Measurements from ENCODE around the gene RARG.

RARG gene

DNA sequence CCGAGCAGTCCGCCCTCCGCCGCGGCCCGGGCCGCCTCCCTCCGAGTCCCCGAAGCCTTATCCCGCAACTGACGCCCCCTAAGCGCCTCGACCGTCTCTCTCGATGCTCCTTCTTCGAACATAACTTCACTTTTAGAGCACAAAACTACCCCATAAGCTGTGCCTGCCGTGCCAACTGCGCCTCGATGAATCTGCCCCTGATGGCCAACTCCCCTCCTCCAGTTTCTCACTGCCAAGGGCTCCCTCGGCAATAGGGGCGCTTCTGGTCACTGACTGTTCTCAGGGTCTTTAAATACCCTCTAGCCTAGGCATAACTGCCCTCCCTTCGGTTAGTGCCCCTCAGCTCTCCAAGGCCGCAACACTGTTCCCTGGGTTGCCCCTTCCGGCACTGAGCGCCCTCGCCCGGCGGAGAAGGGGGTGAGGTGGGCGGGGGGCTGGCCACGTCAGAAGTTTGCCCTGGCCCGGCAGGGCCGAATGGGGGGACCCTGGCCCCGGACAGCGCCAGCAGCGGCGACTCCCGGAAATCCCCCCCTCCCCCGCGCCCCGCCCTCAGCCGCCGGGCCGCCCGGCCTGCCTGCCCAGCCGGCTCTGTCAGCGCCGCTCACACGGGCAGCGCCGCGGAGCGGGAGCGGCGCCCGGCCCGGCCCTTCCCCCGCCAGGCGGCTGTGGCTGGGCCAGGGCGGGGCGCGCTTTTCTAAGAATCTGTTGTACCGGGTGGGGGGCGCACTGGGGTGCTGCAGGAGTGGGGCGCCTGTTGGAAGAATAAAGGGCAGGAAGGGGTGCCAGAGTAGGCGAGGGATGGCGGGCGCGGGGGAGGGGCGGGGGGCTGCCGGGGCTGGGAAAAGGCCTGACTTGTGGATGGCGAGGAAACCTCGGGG is 10.6 kb downstream of the RARG start (continued):
- TF ChIP-seq, protein P1, sequence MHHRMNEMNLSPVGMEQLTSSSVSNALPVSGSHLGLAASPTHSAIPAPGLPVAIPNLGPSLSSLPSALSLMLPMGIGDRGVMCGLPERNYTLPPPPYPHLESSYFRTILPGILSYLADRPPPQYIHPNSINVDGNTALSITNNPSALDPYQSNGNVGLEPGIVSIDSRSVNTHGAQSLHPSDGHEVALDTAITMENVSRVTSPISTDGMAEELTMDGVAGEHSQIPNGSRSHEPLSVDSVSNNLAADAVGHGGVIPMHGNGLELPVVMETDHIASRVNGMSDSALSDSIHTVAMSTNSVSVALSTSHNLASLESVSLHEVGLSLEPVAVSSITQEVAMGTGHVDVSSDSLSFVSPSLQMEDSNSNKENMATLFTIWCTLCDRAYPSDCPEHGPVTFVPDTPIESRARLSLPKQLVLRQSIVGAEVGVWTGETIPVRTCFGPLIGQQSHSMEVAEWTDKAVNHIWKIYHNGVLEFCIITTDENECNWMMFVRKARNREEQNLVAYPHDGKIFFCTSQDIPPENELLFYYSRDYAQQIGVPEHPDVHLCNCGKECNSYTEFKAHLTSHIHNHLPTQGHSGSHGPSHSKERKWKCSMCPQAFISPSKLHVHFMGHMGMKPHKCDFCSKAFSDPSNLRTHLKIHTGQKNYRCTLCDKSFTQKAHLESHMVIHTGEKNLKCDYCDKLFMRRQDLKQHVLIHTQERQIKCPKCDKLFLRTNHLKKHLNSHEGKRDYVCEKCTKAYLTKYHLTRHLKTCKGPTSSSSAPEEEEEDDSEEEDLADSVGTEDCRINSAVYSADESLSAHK (tag by site-specific recombination; IDR thresholded peaks at IDR 0.05), result 0 out of 2 replicates have a peak, but pooled peaks have one; percentile 7
- TF ChIP-seq ZFHX2 (tag by site-specific recombination; conservative IDR thresholded peaks at IDR 0.05) (no peak; the same call in 1 of the 2 replicates), ZXDB (tag by site-specific recombination; IDR thresholded peaks at IDR 0.05) (peak; percentile 79; the same call in 1 of the 2 replicates), GLI4 (tag by site-specific recombination; IDR thresholded peaks at IDR 0.05) (0 out of 2 replicates have a peak, but pooled peaks have one; percentile 27), ZNF549 (tag by site-specific recombination; IDR thresholded peaks at IDR 0.05) (no peak), ZNF433 (tag by site-specific recombination; IDR thresholded peaks at IDR 0.05; ENCODE audit: low read depth) (no peak), ZNF664 (tag by site-specific recombination; IDR thresholded peaks at IDR 0.05) (no peak), ZEB2 (tag by site-specific recombination; IDR thresholded peaks at IDR 0.05) (0 out of 2 replicates have a peak, but pooled peaks have one; percentile 32), SP7 (tag by site-specific recombination; IDR thresholded peaks at IDR 0.05) (peak; percentile 69), ZBTB10 (tag by site-specific recombination; IDR thresholded peaks at IDR 0.05) (peak; percentile 85), KLF10 (tag by site-specific recombination; IDR thresholded peaks at IDR 0.05) (0 out of 2 replicates have a peak, but pooled peaks have one; percentile 35), KLF1 (tag by site-specific recombination; IDR thresholded peaks at IDR 0.05) (no peak; the same call in 1 of the 2 replicates), ZNF175 (tag by site-specific recombination; IDR thresholded peaks at IDR 0.05) (no peak), SETDB1 (IDR thresholded peaks at IDR 0.05; ENCODE audit: insufficient read length, low read length) (no peak), ZBTB20 (tag by site-specific recombination; IDR thresholded peaks at IDR 0.05) (peak; percentile 99), ZNF660 (tag by site-specific recombination; IDR thresholded peaks at IDR 0.05) (0 out of 2 replicates have a peak, but pooled peaks have one; percentile 24), ZNF623 (tag by site-specific recombination; IDR thresholded peaks at IDR 0.05) (no peak), ZNF621 (tag by site-specific recombination; IDR thresholded peaks at IDR 0.05) (no peak), ZNF707 (tag by site-specific recombination; IDR thresholded peaks at IDR 0.05) (no peak), EGR2 (tag by site-specific recombination; IDR thresholded peaks at IDR 0.05; ENCODE audit: low read depth) (0 out of 2 replicates have a peak, but pooled peaks have one; percentile 5), ZNF23 (tag by site-specific recombination; IDR thresholded peaks at IDR 0.05; ENCODE audit: borderline replicate concordance) (no peak), SALL2 (tag by site-specific recombination; IDR thresholded peaks at IDR 0.05; ENCODE audit: borderline replicate concordance) (no peak), ZNF341 (tag by site-specific recombination; IDR thresholded peaks at IDR 0.05; ENCODE audit: low read depth) (peak; percentile 95), MYNN (tag by site-specific recombination; IDR thresholded peaks at IDR 0.05; ENCODE audit: borderline replicate concordance) (no peak)
- TF ChIP-seq, protein P2, sequence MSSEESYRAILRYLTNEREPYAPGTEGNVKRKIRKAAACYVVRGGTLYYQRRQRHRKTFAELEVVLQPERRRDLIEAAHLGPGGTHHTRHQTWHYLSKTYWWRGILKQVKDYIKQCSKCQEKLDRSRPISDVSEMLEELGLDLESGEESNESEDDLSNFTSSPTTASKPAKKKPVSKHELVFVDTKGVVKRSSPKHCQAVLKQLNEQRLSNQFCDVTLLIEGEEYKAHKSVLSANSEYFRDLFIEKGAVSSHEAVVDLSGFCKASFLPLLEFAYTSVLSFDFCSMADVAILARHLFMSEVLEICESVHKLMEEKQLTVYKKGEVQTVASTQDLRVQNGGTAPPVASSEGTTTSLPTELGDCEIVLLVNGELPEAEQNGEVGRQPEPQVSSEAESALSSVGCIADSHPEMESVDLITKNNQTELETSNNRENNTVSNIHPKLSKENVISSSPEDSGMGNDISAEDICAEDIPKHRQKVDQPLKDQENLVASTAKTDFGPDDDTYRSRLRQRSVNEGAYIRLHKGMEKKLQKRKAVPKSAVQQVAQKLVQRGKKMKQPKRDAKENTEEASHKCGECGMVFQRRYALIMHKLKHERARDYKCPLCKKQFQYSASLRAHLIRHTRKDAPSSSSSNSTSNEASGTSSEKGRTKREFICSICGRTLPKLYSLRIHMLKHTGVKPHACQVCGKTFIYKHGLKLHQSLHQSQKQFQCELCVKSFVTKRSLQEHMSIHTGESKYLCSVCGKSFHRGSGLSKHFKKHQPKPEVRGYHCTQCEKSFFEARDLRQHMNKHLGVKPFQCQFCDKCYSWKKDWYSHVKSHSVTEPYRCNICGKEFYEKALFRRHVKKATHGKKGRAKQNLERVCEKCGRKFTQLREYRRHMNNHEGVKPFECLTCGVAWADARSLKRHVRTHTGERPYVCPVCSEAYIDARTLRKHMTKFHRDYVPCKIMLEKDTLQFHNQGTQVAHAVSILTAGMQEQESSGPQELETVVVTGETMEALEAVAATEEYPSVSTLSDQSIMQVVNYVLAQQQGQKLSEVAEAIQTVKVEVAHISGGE (tag by site-specific recombination; conservative IDR thresholded peaks at IDR 0.05; ENCODE audit: low read depth), result peak; percentile 49
- TF ChIP-seq, protein P3, sequence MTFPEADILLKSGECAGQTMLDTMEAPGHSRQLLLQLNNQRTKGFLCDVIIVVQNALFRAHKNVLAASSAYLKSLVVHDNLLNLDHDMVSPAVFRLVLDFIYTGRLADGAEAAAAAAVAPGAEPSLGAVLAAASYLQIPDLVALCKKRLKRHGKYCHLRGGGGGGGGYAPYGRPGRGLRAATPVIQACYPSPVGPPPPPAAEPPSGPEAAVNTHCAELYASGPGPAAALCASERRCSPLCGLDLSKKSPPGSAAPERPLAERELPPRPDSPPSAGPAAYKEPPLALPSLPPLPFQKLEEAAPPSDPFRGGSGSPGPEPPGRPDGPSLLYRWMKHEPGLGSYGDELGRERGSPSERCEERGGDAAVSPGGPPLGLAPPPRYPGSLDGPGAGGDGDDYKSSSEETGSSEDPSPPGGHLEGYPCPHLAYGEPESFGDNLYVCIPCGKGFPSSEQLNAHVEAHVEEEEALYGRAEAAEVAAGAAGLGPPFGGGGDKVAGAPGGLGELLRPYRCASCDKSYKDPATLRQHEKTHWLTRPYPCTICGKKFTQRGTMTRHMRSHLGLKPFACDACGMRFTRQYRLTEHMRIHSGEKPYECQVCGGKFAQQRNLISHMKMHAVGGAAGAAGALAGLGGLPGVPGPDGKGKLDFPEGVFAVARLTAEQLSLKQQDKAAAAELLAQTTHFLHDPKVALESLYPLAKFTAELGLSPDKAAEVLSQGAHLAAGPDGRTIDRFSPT (tag by site-specific recombination; IDR thresholded peaks at IDR 0.05), result peak; percentile 89
- TF ChIP-seq, protein P4, sequence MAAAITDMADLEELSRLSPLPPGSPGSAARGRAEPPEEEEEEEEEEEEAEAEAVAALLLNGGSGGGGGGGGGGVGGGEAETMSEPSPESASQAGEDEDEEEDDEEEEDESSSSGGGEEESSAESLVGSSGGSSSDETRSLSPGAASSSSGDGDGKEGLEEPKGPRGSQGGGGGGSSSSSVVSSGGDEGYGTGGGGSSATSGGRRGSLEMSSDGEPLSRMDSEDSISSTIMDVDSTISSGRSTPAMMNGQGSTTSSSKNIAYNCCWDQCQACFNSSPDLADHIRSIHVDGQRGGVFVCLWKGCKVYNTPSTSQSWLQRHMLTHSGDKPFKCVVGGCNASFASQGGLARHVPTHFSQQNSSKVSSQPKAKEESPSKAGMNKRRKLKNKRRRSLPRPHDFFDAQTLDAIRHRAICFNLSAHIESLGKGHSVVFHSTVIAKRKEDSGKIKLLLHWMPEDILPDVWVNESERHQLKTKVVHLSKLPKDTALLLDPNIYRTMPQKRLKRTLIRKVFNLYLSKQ (tag by site-specific recombination; IDR thresholded peaks at IDR 0.05; ENCODE audit: borderline replicate concordance), result no peak

All from HEK293 (cell line).